Measurements from ENCODE around the gene MAST3.

GRCh38 chr19:18118420-18119012 lies 20.9 kb downstream of the MAST3 start:
- TF ChIP-seq, protein P1, sequence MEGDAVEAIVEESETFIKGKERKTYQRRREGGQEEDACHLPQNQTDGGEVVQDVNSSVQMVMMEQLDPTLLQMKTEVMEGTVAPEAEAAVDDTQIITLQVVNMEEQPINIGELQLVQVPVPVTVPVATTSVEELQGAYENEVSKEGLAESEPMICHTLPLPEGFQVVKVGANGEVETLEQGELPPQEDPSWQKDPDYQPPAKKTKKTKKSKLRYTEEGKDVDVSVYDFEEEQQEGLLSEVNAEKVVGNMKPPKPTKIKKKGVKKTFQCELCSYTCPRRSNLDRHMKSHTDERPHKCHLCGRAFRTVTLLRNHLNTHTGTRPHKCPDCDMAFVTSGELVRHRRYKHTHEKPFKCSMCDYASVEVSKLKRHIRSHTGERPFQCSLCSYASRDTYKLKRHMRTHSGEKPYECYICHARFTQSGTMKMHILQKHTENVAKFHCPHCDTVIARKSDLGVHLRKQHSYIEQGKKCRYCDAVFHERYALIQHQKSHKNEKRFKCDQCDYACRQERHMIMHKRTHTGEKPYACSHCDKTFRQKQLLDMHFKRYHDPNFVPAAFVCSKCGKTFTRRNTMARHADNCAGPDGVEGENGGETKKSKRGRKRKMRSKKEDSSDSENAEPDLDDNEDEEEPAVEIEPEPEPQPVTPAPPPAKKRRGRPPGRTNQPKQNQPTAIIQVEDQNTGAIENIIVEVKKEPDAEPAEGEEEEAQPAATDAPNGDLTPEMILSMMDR (IDR thresholded peaks at IDR 0.05), result no peak
- no peak for TF ChIP-seq EZH2 (IDR thresholded peaks at IDR 0.05; ENCODE audit: borderline replicate concordance, insufficient read depth, low read depth, low read length, poor library complexity, severe bottlenecking)
